GM18508 (cell line): ENCODE measurements around the gene PARP8.

ENCODE experiments used
- ATAC-seq: cut with Tn5 transposase; IDR thresholded peaks from one replicate; pipeline ENCODE4 v1.9.1; 2021; ENCODE audit warnings: moderate number of reproducible peaks; ENCODE audit not compliant: insufficient read depth, unreplicated experiment

The PARP8 gene

GRCh38 chr5:50881407-50881806 is 215.0 kb downstream of the PARP8 start:
- no peak for ATAC-seq

GRCh38 chr5:50886657-50887345 is 220.4 kb downstream of the PARP8 start:
- no peak for ATAC-seq

GRCh38 chr5:50887889-50888633 is 221.6 kb downstream of the PARP8 start:
- ATAC-seq = no peak

DNA sequence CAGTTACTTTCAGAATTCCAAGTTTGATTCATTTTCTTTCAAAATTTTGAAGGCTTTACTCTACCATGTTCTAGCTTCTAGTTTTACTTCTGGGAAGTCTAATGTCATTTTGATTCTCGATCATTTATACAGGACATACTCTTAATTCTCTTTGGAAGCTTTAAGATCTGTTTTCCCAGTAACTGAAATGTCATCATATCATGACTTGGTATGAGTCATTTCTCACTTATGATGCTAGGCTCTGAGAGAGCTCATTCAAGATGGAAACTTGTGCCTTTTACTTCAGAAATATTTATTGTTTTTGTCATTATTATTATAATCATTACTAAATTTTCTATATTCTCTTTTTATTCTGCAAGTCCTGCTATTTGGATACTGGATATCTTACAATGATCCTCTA is 222.3 kb downstream of the PARP8 start:
- ATAC-seq = no peak

GRCh38 chr5:50889790-50890189 is 223.4 kb downstream of the PARP8 start:
- no peak for ATAC-seq
